Mesangial cell (primary cell): Measurements from ENCODE around the gene EFNB3. TPM values are rescaled to one million over a fixed set of nuclear protein-coding genes. Genes with fewer than 3 reads are reported as not detected.

ENCODE experiments used
- total RNA-seq: library from RNA; depleted of rRNA; stranded (reverse); fragments of >200 nt; gene quantifications from 2 replicates; pipeline ENCODE4 v1.2.3, GENCODE V29; 2015

EFNB3 gene, protein sequence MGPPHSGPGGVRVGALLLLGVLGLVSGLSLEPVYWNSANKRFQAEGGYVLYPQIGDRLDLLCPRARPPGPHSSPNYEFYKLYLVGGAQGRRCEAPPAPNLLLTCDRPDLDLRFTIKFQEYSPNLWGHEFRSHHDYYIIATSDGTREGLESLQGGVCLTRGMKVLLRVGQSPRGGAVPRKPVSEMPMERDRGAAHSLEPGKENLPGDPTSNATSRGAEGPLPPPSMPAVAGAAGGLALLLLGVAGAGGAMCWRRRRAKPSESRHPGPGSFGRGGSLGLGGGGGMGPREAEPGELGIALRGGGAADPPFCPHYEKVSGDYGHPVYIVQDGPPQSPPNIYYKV
- total RNA-seq = 0.81 and 3.8 TPM in 2 replicates

DNA sequence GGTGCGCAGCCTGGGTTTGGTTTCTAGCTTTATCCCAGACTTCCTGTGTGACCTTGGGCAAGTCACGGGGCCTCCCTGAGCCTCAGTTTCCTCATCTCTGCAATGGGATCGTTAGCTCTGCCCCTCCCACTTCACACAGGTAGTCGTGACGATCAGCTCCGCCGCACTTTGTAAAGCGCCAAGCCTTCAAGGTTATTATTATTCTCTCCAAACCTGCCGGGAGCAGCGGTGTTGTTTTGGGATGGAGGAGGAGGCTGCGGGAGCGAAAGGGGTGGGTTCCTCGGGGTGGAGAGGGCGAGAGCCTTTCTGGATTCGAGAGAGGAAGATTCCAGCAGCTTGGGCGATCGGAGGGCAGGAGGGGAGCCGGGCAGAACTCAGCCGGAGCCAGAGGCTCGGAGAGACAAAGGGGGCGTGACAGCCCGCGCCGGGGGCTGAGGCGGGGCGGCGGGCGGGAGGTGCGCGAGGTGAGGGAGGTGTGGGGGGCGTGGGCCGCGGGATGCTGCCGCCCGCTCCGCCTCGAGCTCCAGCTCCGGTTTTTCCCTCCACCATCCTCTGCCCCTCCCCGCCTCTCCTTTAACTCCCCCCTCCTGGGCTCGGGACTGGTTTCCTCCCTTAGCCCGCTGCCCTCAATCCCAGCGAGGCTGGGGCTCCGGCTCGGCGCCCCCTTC, at the start of gene EFNB3:
TSS of gene EFNB3 (plus strand) at position 602 of the 668 bp plus-strand sequence. CDS start 397 bp downstream, outside the sequence.

GRCh38 chr17:7687072-7687907, 17.7 kb upstream of the EFNB3 start, which contains the start of gene TP53:
Gene TP53, minus strand, starts transcription at chr17:7687490. Its CDS starts 10,896 bp downstream, at chr17:7676594.

DNA sequence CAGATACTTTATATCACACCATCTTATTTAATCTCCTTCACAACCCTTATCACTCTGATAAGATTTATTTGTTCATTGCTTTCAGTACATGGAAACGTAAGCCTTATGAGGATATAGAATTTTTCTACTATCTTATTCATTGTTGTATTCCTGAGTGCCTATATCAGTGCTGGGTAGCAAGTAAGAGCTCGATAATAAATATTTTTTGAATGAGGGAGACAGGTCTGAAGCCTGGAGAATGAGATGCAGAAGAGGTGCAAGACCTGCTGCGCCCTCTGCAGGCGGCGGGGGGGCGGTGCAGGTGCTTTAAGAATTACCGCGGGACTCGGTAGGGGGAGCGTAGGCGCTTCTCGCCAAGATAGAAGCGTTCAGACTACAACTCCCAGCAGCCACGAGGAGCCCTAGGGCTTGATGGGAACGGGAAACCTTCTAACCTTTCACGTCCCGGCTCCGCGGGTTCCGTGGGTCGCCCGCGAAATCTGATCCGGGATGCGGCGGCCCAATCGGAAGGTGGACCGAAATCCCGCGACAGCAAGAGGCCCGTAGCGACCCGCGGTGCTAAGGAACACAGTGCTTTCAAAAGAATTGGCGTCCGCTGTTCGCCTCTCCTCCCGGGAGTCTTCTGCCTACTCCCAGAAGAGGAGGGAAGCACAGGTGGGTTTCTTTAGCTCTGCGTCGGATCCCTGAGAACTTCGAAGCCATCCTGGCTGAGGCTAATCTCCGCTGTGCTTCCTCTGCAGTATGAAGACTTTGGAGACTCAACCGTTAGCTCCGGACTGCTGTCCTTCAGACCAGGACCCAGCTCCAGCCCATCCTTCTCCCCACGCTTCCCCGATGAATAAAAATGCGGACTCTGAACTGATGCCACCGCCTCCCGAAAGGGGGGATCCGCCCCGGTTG, 16.8 kb upstream of the EFNB3 start, which contains the start of gene WRAP53:
TSS of gene WRAP53 (plus strand) at position 570 of the 900 bp plus-strand sequence. CDS start at position 742, 172 bp downstream.

DNA sequence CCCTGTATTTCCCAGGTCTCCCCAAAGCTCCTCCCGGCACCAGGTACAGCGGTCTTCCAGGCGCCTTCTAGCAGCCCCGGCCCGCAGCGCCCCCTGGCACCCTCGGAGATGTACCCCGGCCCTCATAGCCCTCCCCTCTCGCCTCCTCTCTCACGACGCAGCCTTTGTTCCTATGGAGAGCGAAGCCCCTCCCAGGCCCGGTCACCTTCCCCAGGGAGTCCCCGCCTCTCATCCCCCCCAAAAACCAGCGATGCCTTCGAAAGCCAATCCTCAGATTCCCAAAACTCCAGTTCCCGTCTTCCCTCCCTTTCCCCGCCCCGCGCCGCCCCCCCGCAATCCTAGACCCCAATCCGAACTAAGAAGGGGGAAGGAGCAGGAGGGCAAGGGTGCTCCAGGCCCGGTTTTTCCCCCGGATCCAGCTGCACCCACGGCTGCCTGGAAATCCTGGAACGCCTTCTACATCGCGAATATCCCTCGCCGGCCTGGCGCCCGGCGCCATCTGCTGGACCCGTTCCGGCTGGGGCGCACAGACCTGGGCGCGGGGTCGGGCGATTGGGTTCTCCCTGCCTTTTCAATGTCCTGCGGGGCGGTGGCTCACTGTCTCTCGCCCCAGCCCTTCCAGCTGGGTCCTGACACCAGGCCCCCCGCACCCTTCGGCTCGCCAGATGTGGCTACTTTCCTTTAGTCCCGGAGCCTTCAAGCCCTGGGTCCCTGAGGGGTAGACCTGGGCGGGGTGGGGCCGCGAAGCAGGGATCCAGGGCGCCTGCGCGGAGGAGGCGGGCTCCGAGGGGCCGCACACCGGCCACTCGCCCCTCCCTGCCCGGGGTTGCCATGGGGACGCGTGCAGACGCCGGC, 12.1 kb downstream of the EFNB3 start, which contains the start of gene DNAH2:
TSS of gene DNAH2 (plus strand) at position 844 of the 855 bp plus-strand sequence. CDS start 1,991 bp downstream, outside the sequence.

Other genes with a start within 250 kb of the EFNB3 start
- 17.9 and 31.6 TPM in 2 replicates for gene ZBTB4, start 225.6 kb upstream of the EFNB3 start, total RNA-seq
- gene SLC35G6, start 223.8 kb upstream of the EFNB3 start, total RNA-seq = not detected in 2 replicates
- 74.3 and 158 TPM in 2 replicates for gene POLR2A, start 220.8 kb upstream of the EFNB3 start, total RNA-seq
- 13.5 and 25.2 TPM in 2 replicates for gene TNFSF12, start 156.1 kb upstream of the EFNB3 start, total RNA-seq
- gene TNFSF13, start 146.5 kb upstream of the EFNB3 start, total RNA-seq = 0.81 and 4.7 TPM in 2 replicates
- gene SENP3, start 143.3 kb upstream of the EFNB3 start, total RNA-seq = 61.2 and 89.3 TPM in 2 replicates
- 12.1 and 20.0 TPM in 2 replicates for gene CD68, start 125.6 kb upstream of the EFNB3 start, total RNA-seq
- 113 and 243 TPM in 2 replicates for gene MPDU1, start 121.3 kb upstream of the EFNB3 start, total RNA-seq
- 0.98 and 4.3 TPM in 2 replicates for gene SOX15, start 115.1 kb upstream of the EFNB3 start, total RNA-seq
- 41.2 and 42.3 TPM in 2 replicates for gene FXR2, start 90.3 kb upstream of the EFNB3 start, total RNA-seq
- gene SAT2, start 77.4 kb upstream of the EFNB3 start, total RNA-seq = 28.4 and 40.6 TPM in 2 replicates
- gene SHBG, start 75.1 kb upstream of the EFNB3 start, total RNA-seq = 0.89 TPM in 1 of 2 replicates, not detected in the other
- gene ATP1B2, start 54.3 kb upstream of the EFNB3 start, total RNA-seq = 0.13 TPM in 1 of 2 replicates, not detected in the other
- gene TP53, start 17.7 kb upstream of the EFNB3 start, total RNA-seq = 66.6 and 70.0 TPM in 2 replicates
- 11.2 and 36.3 TPM in 2 replicates for gene WRAP53, start 16.7 kb upstream of the EFNB3 start, total RNA-seq
- gene DNAH2, start 12.5 kb downstream of the EFNB3 start, total RNA-seq = under 0.01 and 0.16 TPM in 2 replicates
- 4.1 and 12.0 TPM in 2 replicates for gene KDM6B, start 129.0 kb downstream of the EFNB3 start, total RNA-seq
- 2.4 TPM in 2 replicates for gene TMEM88, start 149.9 kb downstream of the EFNB3 start, total RNA-seq
- gene NAA38, start 152.4 kb downstream of the EFNB3 start, total RNA-seq = 90.0 and 123 TPM in 2 replicates
- 4.4 and 4.6 TPM in 2 replicates for gene CYB5D1, start 152.8 kb downstream of the EFNB3 start, total RNA-seq
- 59.3 and 106 TPM in 2 replicates for gene CHD3, start 183.6 kb downstream of the EFNB3 start, total RNA-seq
- gene RNF227, start 211.1 kb downstream of the EFNB3 start, total RNA-seq = 0.33 and 2.4 TPM in 2 replicates
- 0.16 and 0.63 TPM in 2 replicates for gene KCNAB3, start 224.7 kb downstream of the EFNB3 start, total RNA-seq
- gene TRAPPC1, start 226.7 kb downstream of the EFNB3 start, total RNA-seq = 87.2 and 97.5 TPM in 2 replicates
- 17.6 and 24.8 TPM in 2 replicates for gene CNTROB, start 227.0 kb downstream of the EFNB3 start, total RNA-seq